GM21528 (cell line): ENCODE results near the gene DNAJC1.
"Not testable (repeated sequence)": the region's sequence is repeated elsewhere in the genome, so short reads cannot be mapped to it uniquely, and the experiment has no call there.

Source experiments
- ATAC-seq: cut with Tn5 transposase; IDR thresholded peaks from one replicate; pipeline ENCODE4 v1.9.1; 2021; ENCODE audit warnings: mild to moderate bottlenecking, moderate library complexity; ENCODE audit not compliant: unreplicated experiment, low FRiP score

The DNAJC1 gene, protein sequence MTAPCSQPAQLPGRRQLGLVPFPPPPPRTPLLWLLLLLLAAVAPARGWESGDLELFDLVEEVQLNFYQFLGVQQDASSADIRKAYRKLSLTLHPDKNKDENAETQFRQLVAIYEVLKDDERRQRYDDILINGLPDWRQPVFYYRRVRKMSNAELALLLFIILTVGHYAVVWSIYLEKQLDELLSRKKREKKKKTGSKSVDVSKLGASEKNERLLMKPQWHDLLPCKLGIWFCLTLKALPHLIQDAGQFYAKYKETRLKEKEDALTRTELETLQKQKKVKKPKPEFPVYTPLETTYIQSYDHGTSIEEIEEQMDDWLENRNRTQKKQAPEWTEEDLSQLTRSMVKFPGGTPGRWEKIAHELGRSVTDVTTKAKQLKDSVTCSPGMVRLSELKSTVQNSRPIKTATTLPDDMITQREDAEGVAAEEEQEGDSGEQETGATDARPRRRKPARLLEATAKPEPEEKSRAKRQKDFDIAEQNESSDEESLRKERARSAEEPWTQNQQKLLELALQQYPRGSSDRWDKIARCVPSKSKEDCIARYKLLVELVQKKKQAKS

DNA sequence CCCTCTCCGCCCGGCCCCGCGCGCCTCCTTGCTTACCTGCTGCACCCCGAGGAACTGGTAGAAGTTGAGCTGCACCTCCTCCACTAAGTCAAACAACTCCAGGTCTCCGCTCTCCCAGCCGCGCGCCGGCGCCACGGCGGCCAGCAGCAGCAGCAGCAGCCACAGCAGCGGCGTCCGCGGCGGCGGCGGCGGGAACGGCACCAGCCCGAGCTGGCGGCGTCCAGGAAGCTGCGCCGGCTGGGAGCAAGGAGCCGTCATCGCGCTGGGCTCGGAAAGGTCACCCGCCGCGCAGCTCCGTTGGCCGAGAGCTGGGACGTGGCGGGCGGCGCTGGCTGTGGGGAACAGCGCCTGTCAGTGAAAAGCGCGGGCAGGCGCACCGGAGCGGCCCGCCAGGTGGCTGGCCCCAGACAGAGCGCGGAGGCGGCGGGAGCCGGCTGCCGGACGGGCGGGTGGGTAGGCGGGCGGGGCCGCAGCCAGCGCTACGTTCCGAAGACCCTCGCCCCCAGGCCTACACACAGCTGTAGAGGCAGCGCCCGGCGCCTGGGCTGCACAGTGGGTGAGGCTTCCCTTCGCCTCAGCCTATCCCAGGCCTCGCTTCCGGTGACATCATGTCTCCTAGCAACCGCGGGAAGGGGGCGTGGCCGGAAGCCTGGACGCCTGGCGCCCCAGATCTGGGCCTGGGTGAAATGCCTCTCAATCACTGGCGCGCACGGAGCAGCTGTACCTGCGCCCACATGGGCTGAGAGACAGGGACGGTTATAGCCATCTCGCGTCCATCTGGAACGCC lies at the start of gene DNAJC1:
DNAJC1 (minus strand) TSS at position 554 of the 787 bp plus-strand sequence; CDS start at position 258, 296 bp downstream.
- ATAC-seq, result peak; percentile 96

DNA sequence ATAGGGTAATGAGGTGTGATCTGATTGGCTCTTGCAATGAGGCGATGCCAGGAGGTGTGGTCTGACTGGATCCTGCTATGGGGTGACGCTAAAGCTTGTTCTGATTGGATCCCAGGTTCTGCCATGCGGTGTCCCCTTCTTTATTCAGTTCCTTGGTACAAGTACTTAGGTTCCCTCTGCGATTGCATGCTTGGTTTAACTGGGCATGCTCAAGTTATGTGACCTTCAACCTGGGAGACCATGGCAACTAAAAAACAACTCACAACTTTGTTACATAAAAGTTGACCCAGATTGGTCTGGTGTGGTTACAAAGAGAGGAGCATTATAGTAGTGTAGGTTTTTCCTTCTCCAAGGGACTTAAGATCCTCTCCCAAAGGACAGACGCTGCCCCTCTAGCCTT lies 49.5 kb upstream of the DNAJC1 start:
- ATAC-seq, result no peak

DNA sequence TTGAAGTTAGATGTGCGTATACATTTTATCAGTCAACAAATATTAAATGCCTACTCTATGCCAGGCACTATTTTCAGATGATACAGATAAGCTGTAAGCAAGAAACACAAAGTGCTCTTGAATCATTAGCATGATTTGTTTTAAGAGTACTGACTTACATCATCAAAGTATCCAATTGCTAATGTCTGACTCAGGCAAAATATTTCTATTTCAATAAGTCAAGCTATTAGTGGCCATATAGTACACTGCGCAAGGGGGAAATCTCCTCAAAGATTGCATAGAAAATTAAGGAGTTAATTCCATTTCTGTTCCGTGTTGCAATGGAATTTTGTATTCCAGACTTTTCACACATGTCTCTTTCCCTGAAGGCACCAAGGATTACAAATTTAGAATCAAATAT lies 46.1 kb upstream of the DNAJC1 start:
- ATAC-seq, result no peak

DNA sequence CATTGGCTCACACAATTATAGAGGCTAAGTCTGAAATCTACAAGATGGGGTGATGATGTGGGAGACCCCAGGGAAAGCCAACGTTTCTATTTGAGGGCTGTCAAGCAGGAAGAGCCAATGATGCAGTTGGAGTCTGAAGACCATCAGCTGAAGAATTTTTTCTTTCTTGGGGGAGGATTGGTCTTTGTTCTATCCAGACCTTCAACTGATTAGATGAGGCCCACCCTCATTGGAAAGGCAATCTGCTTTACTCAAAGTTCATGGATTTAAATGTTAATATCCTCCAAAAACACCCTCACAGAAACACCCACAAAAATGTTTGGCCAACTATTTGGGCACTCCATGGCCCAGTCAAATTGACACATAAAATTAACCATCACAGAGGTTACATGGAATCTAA lies 44.3 kb upstream of the DNAJC1 start:
- ATAC-seq, result no peak

DNA sequence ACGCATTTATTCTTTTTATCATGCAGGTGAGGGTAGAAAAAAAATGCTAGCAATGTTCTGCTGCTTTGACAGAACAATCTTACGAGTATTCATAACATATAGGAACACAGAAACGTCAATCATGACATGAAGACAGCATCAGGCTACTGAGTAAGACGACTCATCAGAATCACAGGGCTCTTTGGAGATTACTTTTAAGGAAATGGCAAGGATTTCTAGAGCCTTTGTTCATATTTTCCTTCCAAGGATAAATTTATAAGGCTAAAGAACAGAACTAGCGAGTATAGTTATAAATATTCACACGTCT lies 39.8 kb upstream of the DNAJC1 start:
- ATAC-seq, result no peak

DNA sequence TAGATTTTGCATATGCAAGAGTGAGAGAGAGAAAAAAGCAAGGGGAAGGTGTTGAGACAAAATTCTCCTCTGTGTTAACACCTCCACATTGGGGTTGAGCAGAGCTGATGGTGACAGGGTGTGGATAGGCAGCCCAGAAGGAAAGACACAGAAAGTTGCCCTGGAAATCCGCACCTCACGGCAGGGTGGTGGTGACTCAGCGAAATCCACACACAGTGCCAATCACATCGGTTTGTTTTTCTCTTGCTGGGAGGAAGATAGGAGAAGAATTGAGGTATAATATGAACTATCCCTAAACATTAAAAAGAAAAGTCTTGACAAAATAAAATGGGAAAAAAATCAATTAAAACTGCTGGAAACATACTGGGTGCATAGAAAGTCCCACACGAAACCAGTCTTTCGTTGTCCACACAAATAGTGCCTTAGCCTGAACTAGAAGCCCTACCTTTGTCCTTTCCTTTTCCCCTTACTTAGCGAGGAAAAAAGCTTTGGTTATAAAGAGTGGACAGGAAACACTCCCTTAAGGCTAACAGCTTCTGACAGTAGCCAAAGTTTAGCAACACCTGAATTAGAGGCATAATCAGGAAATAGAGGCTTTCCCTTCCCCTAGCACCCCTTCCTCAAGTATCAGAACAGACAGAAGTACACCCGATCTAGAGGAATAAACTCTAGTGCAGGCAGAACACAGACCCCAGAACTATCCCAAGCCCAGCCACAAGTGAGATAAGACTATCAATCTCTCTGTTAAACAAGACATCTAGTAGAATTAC lies 39.2 kb upstream of the DNAJC1 start:
- no peak for ATAC-seq

DNA sequence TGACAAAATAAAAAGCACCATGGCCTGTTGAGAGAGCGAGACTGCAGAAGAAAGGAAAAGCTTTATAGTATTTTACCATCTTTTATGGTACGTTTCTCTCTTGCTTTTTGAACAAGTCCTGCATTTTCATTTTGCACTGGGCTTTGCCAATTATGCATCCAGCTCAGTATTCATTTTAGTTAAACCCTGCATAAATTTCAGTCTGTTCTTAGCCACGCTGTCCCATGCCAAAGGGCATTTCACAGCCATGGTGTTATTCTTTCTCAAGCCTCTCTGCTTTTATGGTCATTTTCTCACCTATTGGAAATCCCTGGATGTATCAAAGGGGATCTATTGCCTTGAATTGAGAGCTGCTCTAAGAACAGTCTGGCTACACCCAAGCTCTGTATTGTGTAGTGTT lies 30.8 kb upstream of the DNAJC1 start:
- no peak for ATAC-seq

DNA sequence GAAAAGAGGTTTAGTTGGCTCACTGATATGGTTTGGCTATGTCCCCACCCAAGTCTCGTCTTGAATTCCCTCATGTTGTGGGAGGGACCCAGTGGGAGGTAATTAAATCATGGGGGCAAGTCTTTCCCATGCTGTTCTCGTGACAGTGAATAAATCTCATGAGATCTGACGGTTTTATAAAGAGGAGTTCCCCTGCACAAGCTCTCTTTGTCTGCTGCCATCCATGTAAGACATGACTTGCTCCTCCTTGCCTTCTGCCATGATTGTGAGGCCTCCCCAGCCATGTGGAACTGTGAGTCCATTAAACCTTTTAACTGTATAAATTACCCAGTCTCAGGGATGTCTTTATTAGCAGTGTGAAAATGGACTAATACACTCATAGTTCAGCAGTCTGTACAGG lies 28.7 kb upstream of the DNAJC1 start:
- not testable (repeated sequence) for ATAC-seq

DNA sequence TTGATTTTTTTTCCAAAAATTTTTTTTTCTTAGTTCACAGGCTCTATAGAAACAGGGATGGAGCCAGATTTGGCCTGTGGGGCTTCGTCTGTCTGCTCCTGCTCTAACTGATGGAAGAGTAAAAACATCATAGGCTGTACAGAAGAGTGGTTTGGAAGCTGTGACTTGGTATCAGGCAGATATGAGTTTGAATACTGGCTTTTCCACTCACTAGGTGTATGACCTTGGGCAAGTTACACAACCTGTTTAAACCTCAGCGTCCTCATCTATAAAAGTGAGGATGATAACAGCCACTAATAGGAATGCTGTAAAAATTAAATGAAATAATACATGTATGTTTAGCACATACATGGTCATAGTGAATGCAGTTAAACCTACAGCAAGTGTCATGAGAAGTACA lies 26.9 kb upstream of the DNAJC1 start:
- no peak for ATAC-seq

DNA sequence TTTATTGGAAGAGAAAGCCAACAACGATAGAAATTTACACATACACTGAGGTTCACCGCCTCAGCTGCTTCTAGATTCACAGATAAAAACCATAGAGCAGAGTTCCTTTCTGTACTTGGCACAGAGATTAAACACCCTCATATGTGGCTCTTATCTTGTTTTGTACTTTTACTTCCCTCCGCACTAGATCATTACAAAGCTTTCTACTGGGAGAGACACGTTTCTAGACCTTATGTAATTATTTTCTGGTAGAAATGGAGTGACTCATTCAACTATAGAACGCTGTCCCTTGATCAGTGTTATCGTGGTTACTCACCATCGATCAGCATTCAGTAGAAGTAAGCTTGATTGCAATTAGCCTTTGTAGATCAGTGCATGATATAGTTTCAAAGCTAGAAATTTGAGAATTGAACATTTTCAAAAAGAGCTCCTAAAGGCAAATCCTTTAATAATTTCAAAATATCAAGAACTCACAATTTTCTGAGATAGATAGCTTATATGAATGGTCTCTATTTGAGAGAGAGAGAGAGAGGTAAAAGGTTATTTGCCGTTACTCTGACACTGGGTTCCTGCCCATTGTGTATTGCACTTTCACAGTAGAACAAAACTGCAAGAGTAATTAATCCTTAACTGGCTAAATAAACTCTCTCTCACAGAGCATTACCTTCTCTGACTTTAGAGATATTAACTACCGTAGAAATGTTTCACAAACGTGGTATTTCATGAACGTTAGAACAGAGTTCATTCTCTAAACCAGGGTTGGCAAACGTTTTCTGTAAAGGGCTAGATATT lies 26.1 kb upstream of the DNAJC1 start:
- no peak for ATAC-seq

DNA sequence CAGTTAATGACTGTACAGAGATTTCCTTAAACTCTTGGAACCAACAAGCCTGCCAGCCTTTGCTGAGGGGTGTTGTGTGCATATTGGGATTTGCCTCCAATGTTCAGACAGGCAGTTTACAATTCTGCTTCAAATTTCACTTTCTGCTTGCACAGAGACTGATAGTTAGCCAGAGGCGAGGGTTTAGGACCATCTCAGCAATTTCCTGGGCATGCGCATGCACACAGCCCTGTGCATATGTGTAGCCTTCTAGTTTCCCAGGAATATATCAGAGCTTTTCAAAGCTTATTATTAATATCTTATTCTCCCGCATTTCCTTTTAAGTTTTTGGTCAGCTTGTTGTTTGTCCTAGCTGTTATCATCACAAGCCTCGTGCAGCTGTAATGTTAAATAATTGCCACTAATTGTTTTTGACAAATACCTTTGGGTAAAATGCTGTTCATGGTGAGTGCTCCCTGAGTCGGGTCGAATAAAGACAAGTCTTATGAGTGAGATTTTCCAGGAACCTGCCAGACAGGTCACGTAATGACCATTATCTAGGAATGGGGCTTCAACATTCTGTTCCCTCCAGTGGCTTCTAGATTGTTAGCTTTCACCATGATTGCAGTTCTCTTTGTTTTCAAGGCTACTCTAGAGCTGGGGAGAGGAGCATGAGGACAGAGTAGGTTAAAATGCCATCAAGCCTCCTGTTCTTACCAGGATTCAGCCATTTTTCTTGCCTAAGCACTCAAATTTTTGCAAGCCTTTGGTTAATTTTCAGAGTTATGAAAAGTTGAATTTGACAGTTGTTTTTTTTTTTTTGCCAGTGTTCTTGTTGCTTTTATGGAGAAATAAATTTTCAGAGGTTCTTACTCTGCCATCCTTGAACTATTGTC lies 24.1 kb upstream of the DNAJC1 start:
- no peak for ATAC-seq

DNA sequence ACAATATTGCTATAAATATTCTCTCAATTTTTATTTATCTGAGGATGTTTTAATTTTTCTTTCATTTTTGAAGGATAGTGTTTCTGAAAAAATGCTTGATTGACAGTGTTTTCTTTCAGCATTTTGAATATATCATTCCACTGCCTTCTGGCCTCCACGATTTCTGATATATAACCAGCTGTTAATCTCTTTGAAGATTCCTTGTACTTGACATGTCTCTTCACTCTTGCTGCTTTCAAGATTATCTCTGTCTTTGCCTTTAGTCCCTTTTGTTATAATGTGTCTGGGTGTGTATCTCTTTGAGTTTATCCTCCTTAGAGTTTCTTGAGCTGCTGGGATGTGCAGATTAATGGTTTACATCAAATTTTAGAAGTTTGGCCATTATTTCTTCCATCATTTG lies 22.8 kb upstream of the DNAJC1 start:
- no peak for ATAC-seq

DNA sequence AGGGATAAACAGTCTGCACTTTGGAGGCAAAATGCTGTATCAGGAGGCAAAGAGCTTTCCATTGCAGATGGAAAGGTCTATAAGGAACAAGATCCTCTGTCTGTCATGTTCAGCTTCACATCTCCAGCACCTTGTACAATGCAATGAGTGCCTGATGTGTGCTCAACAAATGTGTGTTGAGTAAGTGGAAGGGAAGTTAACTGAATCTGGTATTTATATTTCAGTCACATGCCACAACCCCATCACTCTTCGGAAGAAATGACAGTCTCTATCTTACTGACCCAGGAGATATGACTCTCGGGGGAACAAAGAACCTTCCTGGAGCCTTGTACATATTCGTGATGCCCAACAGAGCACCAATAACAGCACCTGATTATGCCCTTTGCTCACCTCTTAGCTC lies 20.0 kb upstream of the DNAJC1 start:
- ATAC-seq, result no peak

DNA sequence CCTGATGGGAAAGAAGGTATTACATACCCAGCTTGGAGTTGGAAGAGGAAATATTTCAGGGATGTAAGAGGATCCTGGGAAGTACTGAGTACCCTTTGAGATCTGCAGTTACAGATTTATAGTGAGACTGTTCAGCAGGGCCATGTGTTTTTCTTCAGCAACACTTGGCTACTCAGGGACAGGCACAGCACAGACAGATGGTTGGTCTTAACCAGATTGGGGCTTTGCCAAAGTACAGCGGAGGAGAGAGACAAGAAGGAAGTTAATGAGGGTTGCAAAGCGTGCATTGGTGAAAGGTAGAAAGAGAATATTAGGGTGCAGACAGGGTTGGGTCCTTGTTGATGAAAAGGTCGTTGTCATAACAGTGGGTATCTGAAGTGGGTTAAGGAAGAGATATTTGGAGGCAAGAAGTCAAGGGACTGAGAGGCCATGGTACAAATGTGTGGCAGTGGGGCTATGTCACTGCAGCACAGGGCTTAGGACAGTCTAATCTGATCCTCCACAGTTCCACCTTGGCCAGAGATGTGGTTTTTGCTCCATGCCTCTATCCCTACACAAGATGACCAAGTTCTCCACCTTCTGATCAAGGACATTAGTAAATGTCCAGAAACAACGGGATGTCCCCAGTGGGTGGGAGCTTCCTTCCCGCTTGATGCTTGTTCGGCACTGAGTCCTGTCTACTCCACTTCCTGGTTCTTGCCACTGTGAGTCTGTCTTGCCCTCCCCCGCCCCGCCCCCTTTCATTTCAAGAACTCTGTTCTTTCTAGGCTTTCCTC lies 18.9 kb upstream of the DNAJC1 start:
- ATAC-seq, result no peak

DNA sequence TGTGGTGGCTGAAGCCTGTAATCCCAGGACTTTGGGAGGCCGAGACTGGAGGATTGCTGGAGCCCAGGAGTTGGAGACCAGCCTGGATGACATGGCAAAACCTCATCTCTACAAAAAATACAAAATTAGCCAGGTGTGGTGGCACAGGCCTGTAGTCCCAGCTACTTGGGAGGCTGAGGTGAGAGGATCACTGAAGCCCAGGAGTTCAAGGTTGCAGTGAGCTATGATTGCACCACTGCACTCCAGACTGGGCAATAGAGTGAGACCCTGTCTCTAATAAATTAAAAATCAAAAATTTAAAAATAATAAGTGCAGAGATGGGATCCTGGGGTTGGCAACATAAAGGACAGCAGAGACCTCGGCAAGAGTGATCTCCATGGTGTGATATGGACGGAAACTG lies 17.6 kb upstream of the DNAJC1 start:
- not testable (repeated sequence) for ATAC-seq

DNA sequence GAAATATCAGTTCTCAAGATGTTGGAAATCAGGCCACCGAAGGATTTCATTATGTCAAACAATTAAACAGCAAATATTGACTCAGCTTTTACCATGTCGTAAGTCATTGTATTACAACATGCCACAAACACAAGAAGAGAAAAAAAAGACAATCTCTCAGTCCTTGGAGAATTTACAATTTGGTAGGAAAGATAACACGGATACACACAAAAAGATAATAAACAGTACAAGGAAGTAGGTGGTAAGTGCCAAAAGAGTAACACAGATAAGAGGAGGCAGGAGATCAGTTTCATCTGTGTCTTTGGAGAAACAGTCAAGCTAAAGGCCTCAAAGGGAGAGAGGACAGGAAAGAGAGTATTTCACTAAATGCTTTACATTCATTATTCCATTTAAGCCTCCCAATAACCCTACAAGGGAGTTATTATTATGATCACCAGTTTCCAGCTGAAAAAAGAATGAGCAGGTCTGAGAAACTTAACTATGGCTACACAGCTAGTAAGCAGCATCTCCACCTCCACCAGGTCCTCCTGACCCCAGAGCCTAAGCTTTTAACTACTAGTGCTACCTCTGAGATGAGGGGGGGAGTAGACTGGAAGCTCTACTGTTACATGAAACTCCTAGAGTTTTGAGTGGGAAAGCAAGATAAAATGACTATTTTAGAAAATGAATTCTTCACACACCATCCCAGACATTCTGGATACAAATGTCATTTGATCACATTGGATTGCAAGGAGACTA lies 13.9 kb upstream of the DNAJC1 start:
- ATAC-seq, result no peak

DNA sequence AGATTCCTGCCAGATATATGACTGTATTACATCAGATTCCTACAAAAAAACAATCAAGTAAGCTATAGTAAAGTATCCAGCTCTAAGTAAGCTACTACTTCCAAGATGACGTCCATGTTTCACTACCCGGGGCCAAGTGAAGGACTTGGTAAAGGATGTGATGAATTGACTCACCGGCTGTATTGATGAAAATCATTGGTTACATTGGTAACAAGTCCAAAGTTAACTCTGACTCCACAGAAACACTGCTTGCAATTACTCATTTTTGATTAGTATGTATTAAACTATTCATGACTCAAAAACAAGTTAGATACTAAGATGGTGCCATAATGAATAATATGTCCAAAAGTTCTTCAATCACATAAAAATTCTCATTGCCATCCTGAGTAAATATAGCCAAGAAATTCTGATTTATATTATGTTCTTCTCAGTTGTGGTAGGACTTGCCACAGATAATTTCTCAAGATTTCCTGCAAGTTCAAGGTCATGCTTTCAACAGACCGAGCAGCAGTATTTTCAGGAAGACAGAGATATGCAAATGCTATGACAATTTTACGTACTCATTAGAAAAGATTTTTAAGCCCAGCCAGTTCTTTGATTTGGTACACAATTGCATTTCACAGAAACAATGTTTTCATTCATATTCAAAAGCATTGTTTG lies 12.6 kb upstream of the DNAJC1 start:
- no peak for ATAC-seq
